Measurements from ENCODE around the gene IST1.

- TF ChIP-seq CTCF (IDR thresholded peaks at IDR 0.05) (no peak), POLR2A (IDR thresholded peaks at IDR 0.05) (no peak)
Measured at GRCh38 chr16:71903608-71904007, 8.3 kb downstream of the IST1 start.

Data from body of pancreas (tissue), 4 donors.